Stimulated activated CD8-positive, alpha-beta memory T cell treated with anti-CD3 and anti-CD28 coated beads, Interleukin-15, amount 100 ng/mL, for 4 hours (primary cell): ENCODE results near the gene KLK11.
"Not testable (repeated sequence)": the region's sequence is repeated elsewhere in the genome, so short reads cannot be mapped to it uniquely, and the experiment has no call there.

Experiments used
- DNase-seq, 2 donors: peaks; one replicate each; pipeline ENCODE4 v3.0.0-alpha.2; 2020; ENCODE audit warnings: low read depth in 2 of 2

KLK11 gene

GRCh38 chr19:51005248-51005647 is 21.2 kb downstream of the KLK11 start:
- DNase-seq = no peak

GRCh38 chr19:51003316-51003715 is 23.1 kb downstream of the KLK11 start:
- no peak for DNase-seq

DNA sequence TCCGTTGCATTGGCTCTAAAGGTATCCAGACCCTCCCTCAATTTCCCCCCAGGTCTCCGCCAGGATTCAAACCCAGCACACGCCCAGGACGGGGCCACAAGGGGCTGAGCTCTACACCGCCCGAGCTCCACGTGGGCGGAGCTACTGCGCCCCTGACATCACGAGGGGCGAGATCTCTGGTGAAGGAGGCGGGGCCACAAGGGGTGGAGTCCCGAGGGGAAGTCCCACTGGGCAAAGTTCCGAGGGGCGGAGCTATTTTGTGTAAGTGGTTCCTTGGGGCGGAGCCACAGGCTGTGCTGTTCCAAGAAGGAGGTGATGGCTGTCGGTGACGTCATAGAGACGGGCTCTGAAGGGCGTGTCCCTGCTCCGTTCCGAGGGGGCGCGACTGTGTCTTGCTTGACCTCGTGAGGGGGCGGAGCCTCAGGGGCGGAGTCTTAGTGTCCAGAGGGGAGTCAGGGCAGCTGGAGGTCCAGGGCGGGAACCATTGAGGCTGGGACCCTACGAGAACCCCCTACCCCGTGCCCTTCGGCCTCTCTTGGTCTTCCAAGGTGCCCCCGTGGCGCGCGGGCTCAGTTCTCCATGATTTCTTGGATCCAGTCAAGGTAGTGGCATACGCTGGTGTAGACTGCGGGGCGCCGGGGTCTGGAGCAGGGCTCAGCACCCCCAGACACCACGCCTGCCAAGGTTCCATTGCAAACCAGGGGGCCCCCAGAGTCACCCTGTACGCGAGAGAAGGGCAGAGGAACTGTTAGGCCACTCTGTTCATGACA is 23.7 kb downstream of the KLK11 start:
- no peak for DNase-seq

DNA sequence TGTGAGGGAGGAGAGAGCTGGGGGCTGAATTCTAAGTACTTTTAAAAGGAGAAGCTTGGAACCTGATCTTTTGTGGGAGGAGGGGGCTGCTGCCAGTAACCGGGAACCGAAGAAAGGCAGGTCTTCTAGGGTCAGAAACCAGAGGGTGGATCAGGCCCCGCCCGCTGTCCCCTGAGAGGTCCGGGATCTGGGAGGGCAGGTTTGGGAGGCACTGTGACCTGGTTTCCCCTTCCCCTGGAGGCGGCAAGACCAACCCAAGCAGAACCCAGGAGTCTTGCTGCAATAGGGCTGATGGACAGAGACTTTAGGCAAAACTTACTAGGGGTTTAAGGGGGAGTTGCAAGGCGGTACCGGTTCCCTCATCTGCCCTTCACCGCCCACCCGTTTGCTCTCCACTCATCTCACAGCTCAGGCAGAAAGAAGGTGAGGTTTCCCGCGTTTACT is 24.3 kb downstream of the KLK11 start:
- no peak for DNase-seq

GRCh38 chr19:51001515-51001914 is 24.9 kb downstream of the KLK11 start, which contains the start of gene KLK8:
KLK8 (minus strand) TSS chr19:51001604; CDS start chr19:51001167, 437 bp downstream.
- no peak for DNase-seq

GRCh38 chr19:51000981-51001380 is 25.4 kb downstream of the KLK11 start:
- DNase-seq = no peak

DNA sequence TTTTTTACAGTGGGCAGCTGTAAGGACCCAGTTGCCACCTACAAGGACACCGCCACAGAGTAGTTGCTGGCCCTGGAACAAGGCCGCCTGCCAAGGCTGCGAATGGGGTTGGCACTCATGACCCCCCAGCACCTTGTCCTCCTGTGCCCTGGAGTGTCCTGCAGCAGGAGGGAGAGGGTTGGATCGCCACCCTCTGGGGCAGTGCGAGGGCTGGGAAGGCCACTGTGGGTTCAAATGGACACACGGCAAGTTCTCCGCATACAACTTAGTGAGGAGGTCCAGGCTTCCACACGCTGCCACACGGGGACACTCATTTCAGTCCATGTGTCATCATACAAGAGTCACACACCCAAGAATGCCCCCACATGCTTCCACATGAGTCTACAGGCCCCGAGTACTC is 26.0 kb downstream of the KLK11 start:
- no peak for DNase-seq

DNA sequence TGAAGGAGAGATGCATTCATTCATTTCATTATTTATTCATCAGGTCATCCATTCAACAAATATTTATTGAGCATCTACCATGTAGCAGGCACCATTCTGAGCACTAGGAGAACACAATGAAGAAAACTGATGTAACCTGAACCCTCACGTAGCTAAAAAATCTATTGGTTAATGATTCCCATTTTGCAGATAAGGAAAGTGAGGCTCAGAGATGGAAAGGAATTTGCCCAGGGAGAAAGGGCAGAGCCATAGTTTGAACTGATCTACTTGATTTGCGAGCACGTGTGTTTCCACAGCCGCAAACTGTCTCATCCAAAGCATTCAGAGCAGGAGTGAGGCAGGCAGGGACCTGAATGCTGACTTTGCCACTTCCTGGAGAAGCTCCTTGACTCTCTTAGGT is 27.7 kb downstream of the KLK11 start:
- DNase-seq = no peak

DNA sequence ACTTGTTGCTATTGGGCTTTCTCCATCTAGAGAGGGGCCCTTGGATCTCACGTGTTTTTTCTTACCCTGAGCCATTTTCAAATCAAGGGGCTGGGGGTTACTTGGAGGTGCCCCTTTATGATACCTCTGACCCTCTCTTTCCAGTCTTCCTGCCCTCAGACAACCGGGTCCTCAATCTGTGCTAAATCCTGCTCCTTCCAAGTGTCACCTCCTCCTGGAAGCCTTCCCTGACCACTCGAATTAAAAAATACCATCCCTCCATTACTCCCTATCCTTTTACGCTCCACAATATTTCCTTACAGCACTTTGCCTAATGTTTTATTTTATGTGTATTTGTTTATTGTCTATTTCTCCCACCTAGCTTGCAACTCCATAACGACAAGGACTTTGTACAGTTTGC is 28.4 kb downstream of the KLK11 start:
- no peak for DNase-seq

DNA sequence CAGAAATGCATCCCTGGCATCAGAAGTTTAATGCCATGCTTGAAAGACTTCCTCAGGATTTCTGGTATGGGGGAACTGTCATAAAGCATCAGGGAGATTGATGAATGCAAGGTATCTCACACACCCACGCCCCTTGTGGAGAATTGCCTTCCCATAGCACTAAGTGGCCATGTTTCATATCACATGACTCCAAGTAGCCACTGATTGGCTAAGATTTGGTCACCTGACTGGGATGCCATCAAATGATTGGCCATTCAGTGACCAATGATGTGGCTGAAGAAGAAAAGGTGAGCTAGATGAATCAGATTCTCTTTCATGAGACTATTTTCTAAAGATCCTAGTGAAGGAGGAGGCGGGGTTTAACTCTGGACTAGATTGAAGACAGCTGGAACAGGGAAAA is 32.3 kb downstream of the KLK11 start:
- DNase-seq = no peak

DNA sequence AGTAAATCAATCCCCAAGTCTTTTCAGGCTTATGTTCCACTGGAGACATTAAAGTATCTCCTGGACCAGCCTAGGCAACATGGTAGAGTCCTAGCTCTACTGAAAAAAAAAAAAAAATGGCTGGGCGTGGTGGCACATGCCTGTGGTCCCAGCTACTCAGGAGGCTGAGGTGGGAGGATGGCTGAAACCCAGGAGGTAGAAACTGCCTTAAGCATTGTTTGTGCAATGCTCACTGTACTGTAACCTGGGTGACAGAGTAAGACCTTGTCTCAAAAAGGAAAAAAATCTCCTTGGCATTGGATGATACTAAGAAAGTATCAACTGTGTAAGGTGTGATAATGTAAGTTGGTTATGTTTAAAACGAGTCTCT is 33.8 kb downstream of the KLK11 start:
- no peak for DNase-seq

GRCh38 chr19:50984416-50984815 is 42.0 kb downstream of the KLK11 start:
- not testable (repeated sequence) for DNase-seq

DNA sequence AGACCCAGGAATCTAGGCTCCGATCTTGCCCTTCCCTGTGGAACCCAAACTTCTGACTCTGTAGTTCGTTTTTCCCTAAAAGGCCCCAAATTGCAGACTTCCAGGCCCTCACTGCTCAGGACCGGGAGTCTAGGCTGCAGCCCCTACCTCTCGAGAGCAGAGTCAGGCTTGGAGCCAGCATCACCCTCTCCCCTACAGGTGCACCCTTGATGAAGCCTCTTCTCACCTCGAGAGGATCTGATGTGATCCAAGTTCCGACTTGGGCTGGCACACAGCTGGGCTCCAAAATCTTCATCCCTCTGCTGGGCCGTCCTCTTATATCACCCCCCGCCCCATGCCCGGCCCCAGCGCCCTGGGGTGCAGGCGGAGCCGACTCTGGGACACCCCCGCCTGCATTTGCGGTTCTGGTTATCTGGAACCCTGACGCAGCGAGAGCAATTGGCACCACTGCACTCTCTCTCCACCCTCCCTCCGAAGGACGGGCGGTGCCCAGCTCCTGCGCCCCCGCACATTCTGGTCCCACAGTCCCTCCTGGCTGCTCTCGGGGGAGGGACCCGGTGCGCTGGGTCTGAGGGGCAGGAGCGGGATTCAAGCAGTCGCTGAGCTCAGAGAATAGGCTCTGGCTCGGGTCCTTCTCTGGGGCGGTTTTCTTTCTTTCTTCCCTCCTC is 42.7 kb downstream of the KLK11 start, which contains the start of gene KLK7:
KLK7 (minus strand) TSS at position 293 of the 668 bp plus-strand sequence. CDS start 1,518 bp downstream, outside the sequence.
- no peak for DNase-seq

GRCh38 chr19:50982186-50982585 is 44.2 kb downstream of the KLK11 start:
- DNase-seq = no peak

DNA sequence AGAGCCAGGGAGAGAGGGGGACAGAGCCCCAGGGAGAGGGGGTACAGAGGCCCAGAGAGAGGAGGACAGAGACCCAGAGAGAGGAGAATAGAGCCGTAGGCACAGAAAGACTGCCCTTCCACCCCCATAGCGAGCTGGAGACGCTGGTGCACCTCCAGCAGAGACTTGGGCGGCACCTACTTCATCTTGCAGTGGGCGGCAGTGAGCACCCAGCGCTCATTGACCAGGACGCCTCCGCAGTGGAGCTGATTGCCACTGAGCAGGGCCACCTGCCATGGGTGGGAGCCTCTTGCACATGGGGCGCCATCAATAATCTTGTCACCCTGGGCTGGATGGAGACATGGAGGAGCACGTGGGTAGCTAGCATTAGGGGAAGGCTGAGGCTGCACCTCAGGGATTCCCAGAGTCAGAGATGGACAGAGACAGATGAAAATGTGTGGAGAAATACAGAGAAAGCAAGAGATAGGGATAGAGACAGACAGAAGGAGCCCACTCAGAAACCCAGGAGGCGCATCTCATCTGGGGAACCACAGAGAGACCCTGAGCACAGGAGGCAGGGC is 44.7 kb downstream of the KLK11 start:
- DNase-seq = no peak

DNA sequence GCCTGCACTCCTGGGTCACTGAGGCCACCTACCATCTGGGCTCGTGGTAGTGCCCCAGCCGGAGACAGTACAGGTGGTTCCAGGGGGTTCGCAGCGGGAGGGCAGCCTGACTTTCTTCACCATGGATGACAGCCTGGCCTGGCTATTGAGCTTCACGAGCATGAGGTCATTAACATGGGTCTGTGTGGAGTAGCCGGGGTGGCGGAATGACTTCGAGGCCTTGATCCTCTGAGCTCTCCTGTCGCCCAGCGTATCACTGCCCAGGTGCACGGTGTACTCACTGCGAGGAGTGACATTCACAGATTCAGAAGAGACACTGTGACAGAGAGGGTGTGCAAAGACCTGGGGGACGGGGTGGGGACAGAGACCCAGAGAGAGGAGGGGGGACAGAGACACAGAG is 46.2 kb downstream of the KLK11 start:
- DNase-seq = no peak

DNA sequence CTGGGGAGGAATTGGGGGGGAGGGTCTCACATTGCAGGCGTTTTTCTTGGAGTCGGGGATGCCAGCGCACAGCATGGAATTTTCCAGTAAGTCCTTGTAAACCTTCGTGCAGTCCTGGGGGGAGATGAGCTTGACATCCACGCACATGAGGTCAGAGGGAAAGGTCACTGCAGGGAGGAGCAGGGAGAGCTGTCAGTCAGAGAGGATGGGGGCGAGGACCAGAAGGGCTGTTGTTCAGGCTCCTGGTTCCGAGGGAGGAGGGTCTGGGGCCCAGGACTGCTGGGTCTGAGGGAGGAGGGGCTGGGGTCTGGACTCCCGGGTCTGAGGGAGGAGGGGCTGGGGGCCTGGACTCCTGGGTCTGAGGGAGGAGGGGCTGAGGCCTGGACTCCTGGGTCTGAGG is 46.7 kb downstream of the KLK11 start:
- DNase-seq = no peak

DNA sequence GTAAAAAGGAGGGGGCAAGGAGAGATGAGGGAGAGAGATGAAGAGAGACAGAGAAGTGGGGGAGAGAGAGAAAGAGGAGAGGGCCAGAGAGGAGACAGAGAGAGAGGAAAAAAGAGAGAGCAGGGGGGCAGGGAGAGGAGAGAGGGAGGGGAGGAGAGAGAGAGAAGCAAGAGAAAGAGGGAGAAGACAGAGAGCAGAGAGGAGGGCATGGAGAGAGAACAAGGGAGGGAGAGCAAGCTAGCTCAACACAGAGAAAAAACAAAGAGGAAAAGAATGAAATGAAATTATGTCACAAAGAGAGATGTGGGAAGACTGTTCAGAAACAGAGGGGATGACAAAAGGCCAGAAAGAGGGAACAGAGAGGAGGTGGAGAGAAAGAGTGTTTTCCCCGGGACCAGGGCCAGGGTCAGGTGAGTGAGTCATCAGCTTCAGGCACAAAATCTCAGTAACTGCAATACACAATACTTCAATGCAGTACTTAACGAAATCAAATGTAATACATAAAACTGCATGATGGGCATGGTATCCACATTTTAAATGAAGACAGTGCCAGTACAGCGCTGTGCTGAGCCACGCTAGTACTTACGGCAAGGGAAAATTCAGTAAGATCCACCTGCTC is 47.5 kb downstream of the KLK11 start:
- DNase-seq = no peak

- no peak for DNase-seq
Measured at GRCh38 chr19:50977626-50978025, 48.8 kb downstream of the KLK11 start.

- no peak for DNase-seq
Measured at GRCh38 chr19:50975766-50976165, 50.6 kb downstream of the KLK11 start.

DNA sequence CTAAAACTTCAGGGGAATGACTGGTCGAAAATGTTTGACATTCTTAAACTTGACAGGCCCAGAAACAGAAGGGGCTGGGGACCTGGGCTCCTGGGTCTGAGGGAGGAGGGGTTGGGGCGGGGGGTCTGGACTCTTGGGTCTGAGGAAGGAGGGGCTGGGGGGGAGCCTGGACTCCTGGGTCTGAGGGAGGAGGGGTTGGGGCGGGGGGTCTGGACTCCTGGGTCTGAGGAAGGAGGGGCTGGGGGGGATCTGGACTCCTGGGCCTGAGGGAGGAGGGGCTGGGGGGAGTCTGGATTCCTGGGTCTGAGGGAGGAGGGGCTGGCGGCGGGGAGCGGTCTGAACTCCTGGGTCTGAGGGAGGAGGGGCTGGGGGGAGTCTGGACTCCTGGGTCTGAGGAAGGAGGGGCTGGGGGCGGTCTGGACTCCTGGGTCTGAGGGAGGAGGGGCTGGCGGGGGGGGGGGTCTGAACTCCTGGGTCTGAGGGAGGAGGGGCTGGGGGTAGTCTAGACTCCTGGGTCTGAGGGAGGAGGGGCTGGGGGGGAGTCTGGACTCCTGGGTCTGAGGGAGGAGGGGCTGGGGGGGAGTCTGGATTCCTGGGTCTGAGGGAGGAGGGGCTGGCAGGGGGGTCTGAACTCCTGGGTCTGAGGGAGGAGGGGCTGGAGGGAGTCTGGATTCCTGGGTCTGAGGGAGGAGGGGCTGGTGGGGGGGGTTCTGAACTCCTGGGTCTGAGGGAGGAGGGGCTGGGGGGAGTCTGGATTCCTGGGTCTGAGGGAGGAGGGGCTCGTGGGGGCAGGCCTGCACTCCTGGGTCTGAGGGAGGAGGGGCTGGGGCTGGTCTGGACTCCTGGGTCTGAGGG is 51.5 kb downstream of the KLK11 start:
- no peak for DNase-seq
